A549 (cell line): ENCODE measurements around the gene SUN2.

Experiments used
- CTCF ChIP-seq: fragments of >200 bp; sonication (Bioruptor Twin); formaldehyde crosslinking; IDR thresholded peaks from 3 replicates; pipeline ENCODE4 v1.5.1; 2016
- EP300 ChIP-seq, 2 experiments: fragments of >200 bp; sonication (Bioruptor Twin); formaldehyde crosslinking; IDR thresholded peaks; 2 replicates in 1 of 2; 3 replicates in 1 of 2; pipeline ENCODE4 v1.6.1; 2016 to 2017
- ESRRA ChIP-seq: fragments of 150-350 bp; IDR thresholded peaks from 2 replicates; pipeline ENCODE4 v1.6.1; 2014; ENCODE audit warnings: mild to moderate bottlenecking, low read length, borderline replicate concordance
- FOSL2 ChIP-seq, 2 experiments: fragments of 450-650 bp in 1 of 2; fragments of >200 bp in 1 of 2; sonication (Bioruptor Twin) in 1 of 2; formaldehyde crosslinking; IDR thresholded peaks; 2 replicates each; pipeline versions ENCODE4 v1.5.0 to v1.6.1; 2016 to 2020; ENCODE audit warnings: mild to moderate bottlenecking in 1 of 2, moderate library complexity in 1 of 2
- JUNB ChIP-seq: fragments of >200 bp; sonication (Bioruptor Twin); formaldehyde crosslinking; IDR thresholded peaks from 2 replicates; pipeline ENCODE4 v1.6.1; 2016
- RFX5 ChIP-seq: fragments of 450-650 bp; IDR thresholded peaks from 2 replicates; pipeline ENCODE4 v1.7.1; 2014; ENCODE audit warnings: antibody characterized with exemption, mild to moderate bottlenecking, moderate library complexity

DNA sequence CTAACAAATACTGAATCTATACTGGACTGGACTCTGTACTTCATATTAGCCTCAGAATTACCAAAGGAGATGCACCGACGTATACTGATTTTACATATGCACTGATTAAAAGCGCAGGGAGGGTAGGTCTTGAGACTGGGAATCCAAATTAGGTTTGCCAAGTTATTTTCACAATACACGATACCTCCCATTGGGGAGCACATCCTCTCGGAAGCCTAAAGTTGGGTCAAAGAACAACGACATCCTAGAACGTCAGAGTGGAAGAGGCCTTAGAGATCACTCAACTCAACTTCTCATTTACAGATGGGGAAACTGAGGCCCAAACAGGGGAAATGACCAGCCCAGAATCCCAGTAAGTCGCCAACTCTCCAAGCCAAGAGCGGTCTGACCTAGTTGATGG is 37.5 kb upstream of the SUN2 start:
- no peak for TF ChIP-seq CTCF
- no peak for TF ChIP-seq FOSL2 (IDR thresholded peaks at IDR 0.05)
- no peak for TF ChIP-seq FOSL2 (CRISPR knock-in tag; IDR thresholded peaks at IDR 0.05)
- no peak for TF ChIP-seq JUNB
- TF ChIP-seq EP300 (IDR thresholded peaks at IDR 0.05) = no peak
- no peak for TF ChIP-seq ESRRA
- TF ChIP-seq RFX5 = no peak
